Upper lobe of left lung (tissue), 4 donors: ENCODE results near the gene FBXO28.

Experiments used
- POLR2A ChIP-seq, 4 donors: fragments of 450-650 bp; IDR thresholded peaks; one replicate each; pipeline ENCODE4 v1.5.1; 2016 to 2017; ENCODE audit warnings: antibody characterized with exemption in 4 of 4, mild to moderate bottlenecking in 2 of 4
- POLR2AphosphoS5 ChIP-seq, 2 donors: sonication (generic); formaldehyde crosslinking; IDR thresholded peaks; one replicate each; pipeline ENCODE4 v1.5.1; 2017; ENCODE audit warnings: antibody characterized with exemption in 2 of 2
- TF ChIP-seq, protein P1 (sequence below), 6 experiments: fragments of 450-650 bp in 4 of 6; fragments of 200-600 bp in 2 of 6; sonication (generic) in 2 of 6; IDR thresholded peaks; one replicate each; pipeline ENCODE4 v1.5.1; 2016 to 2019; ENCODE audit warnings: antibody characterized with exemption in 6 of 6

DNA sequence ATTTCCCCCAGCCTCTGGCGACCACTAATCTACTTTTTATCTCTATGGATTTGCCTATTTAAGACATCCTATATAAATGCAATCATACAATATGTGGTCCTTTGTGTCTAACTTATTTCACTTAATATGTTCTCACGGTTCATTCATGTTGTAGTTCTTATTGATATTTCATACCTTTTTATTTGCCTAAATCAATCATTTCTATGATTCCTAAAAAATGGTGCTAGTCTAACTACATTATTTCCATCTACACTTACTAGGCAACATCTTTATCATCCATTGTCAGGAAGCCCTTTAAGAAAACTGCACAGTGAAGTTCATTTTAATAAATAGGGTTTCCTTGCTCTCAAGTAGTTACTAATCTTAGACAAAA lies 380 bp upstream of the FBXO28 start:
- TF ChIP-seq, protein P1, sequence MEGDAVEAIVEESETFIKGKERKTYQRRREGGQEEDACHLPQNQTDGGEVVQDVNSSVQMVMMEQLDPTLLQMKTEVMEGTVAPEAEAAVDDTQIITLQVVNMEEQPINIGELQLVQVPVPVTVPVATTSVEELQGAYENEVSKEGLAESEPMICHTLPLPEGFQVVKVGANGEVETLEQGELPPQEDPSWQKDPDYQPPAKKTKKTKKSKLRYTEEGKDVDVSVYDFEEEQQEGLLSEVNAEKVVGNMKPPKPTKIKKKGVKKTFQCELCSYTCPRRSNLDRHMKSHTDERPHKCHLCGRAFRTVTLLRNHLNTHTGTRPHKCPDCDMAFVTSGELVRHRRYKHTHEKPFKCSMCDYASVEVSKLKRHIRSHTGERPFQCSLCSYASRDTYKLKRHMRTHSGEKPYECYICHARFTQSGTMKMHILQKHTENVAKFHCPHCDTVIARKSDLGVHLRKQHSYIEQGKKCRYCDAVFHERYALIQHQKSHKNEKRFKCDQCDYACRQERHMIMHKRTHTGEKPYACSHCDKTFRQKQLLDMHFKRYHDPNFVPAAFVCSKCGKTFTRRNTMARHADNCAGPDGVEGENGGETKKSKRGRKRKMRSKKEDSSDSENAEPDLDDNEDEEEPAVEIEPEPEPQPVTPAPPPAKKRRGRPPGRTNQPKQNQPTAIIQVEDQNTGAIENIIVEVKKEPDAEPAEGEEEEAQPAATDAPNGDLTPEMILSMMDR (IDR thresholded peaks at IDR 0.05): no peak
- no peak for TF ChIP-seq POLR2AphosphoS5 (IDR thresholded peaks at IDR 0.05)
- no peak for TF ChIP-seq POLR2A (IDR thresholded peaks at IDR 0.05)
